HEK293T (cell line): Measurements from ENCODE around the gene GIPC1.

ENCODE experiments used
- CTCF ChIA-PET: fragments of 350-600 bp; formaldehyde crosslinking; extraction: SDS; loops from one replicate; lab custom pipeline; 2021; ENCODE audit warnings: antibody characterized with exemption, inconsistent platforms; lab: Yijun Ruan, JAX
- POLR2A ChIA-PET: fragments of 350-600 bp; formaldehyde crosslinking; extraction: SDS; loops from one replicate; lab custom pipeline; 2020; ENCODE audit warnings: antibody characterized with exemption, inconsistent platforms; lab: Yijun Ruan, JAX
- DNase-seq: peaks from one replicate; pipeline ENCODE4 v3.0.0; 2012; ENCODE audit warnings: mixed read lengths; ENCODE audit errors: extremely low spot score
- ARNT ChIP-seq: fragments of 450-650 bp; IDR thresholded peaks from 2 replicates; pipeline ENCODE4 v1.6.1; 2017; ENCODE audit warnings: mild to moderate bottlenecking
- BHLHE40 ChIP-seq: fragments of 450-650 bp; IDR thresholded peaks from 2 replicates; pipeline ENCODE4 v1.6.1; 2016; ENCODE audit warnings: mild to moderate bottlenecking, moderate library complexity, borderline replicate concordance
- CTBP1 ChIP-seq: fragments of 450-650 bp; IDR thresholded peaks from 2 replicates; pipeline ENCODE4 v1.6.1; 2016; ENCODE audit warnings: borderline replicate concordance
- ELF4 ChIP-seq: fragments of 450-650 bp; IDR thresholded peaks from 2 replicates; pipeline ENCODE4 v1.6.1; 2017; ENCODE audit warnings: antibody characterized with exemption
- FOXA1 ChIP-seq: fragments of 450-650 bp; IDR thresholded peaks from 2 replicates; pipeline ENCODE4 v1.6.1; 2016; ENCODE audit warnings: mild to moderate bottlenecking
- FOXK2 ChIP-seq: fragments of 450-650 bp; IDR thresholded peaks from 2 replicates; pipeline ENCODE4 v1.6.1; 2016; ENCODE audit warnings: mild to moderate bottlenecking
- FOXM1 ChIP-seq: fragments of 450-650 bp; IDR thresholded peaks from 2 replicates; pipeline ENCODE4 v1.6.1; 2017; ENCODE audit warnings: mild to moderate bottlenecking, borderline replicate concordance
- HDGF ChIP-seq: fragments of 450-650 bp; IDR thresholded peaks from 2 replicates; pipeline ENCODE4 v1.6.1; 2017; ENCODE audit warnings: antibody characterized with exemption, borderline replicate concordance
- L3MBTL2 ChIP-seq: fragments of 450-650 bp; conservative IDR thresholded peaks from 2 replicates; pipeline ENCODE4 v1.6.1; 2016; ENCODE audit warnings: mild to moderate bottlenecking
- LEF1 ChIP-seq: fragments of 450-650 bp; IDR thresholded peaks from 2 replicates; pipeline ENCODE4 v1.6.1; 2017; ENCODE audit warnings: mild to moderate bottlenecking, borderline replicate concordance
- NFRKB ChIP-seq: fragments of 450-650 bp; IDR thresholded peaks from 2 replicates; pipeline ENCODE4 v1.6.1; 2016; ENCODE audit warnings: mild to moderate bottlenecking, moderate library complexity
- PKNOX1 ChIP-seq: fragments of 450-650 bp; IDR thresholded peaks from 2 replicates; pipeline ENCODE4 v1.6.1; 2016
- SP1 ChIP-seq: fragments of 450-650 bp; IDR thresholded peaks from 2 replicates; pipeline ENCODE4 v1.6.1; 2017
- SUZ12 ChIP-seq: fragments of 450-650 bp; IDR thresholded peaks from 2 replicates; pipeline ENCODE4 v1.6.1; 2016; ENCODE audit warnings: mild to moderate bottlenecking
- TARDBP ChIP-seq: fragments of 450-650 bp; IDR thresholded peaks from 2 replicates; pipeline ENCODE4 v1.6.1; 2016
- ZNF384 ChIP-seq: fragments of 450-650 bp; IDR thresholded peaks from 2 replicates; pipeline ENCODE4 v1.6.1; 2016

The GIPC1 gene

DNA sequence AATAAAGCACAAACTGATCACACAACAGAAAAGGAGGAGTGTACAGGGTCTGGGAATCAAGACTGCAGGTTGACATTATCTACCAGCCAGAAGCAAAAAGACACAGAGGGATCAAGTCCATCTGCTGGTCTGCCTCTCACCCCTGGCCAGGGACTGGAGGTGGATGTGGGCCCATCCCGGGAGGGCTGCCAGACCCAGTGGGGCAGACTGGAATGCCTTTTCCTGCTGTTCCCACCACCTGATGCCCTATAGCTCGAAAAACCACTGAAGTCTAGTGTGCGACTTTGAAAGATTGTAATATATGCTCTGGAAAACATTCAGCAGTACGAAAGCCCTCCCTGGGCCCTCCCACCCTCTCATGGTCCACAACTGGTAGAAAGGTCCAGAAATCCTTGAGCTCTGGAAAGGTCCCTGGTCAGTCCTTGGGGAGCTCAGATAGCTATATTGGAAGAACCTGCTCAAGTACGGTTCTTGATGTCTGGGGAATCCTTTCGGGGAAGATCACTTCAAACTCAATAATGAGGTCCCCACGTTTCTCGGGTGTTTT lies 19.6 kb upstream of the GIPC1 start:
- TF ChIP-seq SUZ12, result no peak
- TF ChIP-seq FOXK2, result no peak
- TF ChIP-seq ELF4, result no peak
- no peak for TF ChIP-seq ZNF384
- no peak for TF ChIP-seq SP1
- TF ChIP-seq CTBP1, result no peak
- TF ChIP-seq NFRKB, result no peak
- TF ChIP-seq PKNOX1, result no peak
- no peak for DNase-seq
- CTCF ChIA-PET, result no interaction called here
- POLR2A ChIA-PET, result interaction anchor here (0.9 kb wide), 1 partner anchor 41 kb away, joined by 3 read pairs; no protein-coding TSS in a partner anchor

DNA sequence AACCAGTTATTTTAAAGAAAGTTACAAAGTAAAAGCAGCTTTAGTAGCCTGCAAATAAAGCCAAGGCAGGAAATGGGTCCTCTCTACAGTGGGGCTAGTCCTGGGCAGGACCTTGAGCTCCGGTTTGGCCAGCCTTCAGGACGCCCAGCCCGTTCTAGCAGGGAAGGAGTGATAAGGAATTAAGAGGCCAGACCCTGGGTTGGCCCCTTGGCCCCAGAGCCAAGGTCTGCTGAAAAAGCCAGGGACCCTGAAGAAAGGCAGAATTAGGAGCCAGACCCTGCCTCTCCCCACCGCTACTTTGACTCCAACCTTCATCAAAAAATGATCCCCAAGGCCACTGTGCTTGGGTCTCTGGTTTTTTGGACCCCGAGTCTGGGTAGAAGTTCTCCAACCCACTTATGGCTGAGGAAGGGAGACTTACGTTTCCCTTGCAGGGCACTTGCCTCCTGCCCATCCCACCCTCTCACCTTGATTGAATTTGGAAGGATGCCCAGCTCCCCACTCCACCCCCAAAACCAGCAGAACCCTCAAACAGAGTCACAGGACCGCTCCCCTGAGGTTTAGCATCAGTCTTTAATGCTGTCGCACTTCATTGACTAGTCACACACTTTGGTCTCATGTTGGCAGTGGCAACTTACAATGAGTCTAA lies 18.4 kb upstream of the GIPC1 start:
- POLR2A ChIA-PET, result interaction anchor here (1.0 kb wide), 1 partner anchor 1351 kb away, joined by 3 read pairs; no protein-coding TSS in a partner anchor
- CTCF ChIA-PET, result no interaction called here
- no peak for DNase-seq
- TF ChIP-seq FOXK2 (no peak), CTBP1 (no peak)

- ChIA-PET POLR2A (no interaction called here), CTCF (interaction anchor here (1.5 kb wide), 1 partner anchor 9 kb away, joined by 3 read pairs; no protein-coding TSS in a partner anchor)
- DNase-seq, result no peak
- TF ChIP-seq HDGF, result no peak
- no peak for TF ChIP-seq ARNT
- TF ChIP-seq FOXK2, result no peak
- TF ChIP-seq SP1, result no peak
- no peak for TF ChIP-seq PKNOX1
- no peak for TF ChIP-seq TARDBP
- no peak for TF ChIP-seq BHLHE40
- TF ChIP-seq FOXM1, result no peak
- TF ChIP-seq L3MBTL2, result no peak
- no peak for TF ChIP-seq NFRKB
- TF ChIP-seq SUZ12, result no peak
- no peak for TF ChIP-seq ZNF384
These were observed 16.6 kb upstream of the GIPC1 start for GRCh38 chr19:14512406-14512961.

- TF ChIP-seq L3MBTL2 (no peak), SUZ12 (no peak), FOXK2 (no peak), HDGF (no peak), BHLHE40 (no peak), CTBP1 (no peak), LEF1 (no peak), TARDBP (no peak), ELF4 (no peak), NFRKB (no peak), PKNOX1 (no peak), FOXM1 (no peak), FOXA1 (no peak), ZNF384 (no peak), SP1 (no peak), ARNT (no peak)
- no peak for DNase-seq
- ChIA-PET CTCF (no interaction called here), POLR2A (no interaction called here)
These were observed 15.3 kb upstream of the GIPC1 start for GRCh38 chr19:14511229-14511593.

DNA sequence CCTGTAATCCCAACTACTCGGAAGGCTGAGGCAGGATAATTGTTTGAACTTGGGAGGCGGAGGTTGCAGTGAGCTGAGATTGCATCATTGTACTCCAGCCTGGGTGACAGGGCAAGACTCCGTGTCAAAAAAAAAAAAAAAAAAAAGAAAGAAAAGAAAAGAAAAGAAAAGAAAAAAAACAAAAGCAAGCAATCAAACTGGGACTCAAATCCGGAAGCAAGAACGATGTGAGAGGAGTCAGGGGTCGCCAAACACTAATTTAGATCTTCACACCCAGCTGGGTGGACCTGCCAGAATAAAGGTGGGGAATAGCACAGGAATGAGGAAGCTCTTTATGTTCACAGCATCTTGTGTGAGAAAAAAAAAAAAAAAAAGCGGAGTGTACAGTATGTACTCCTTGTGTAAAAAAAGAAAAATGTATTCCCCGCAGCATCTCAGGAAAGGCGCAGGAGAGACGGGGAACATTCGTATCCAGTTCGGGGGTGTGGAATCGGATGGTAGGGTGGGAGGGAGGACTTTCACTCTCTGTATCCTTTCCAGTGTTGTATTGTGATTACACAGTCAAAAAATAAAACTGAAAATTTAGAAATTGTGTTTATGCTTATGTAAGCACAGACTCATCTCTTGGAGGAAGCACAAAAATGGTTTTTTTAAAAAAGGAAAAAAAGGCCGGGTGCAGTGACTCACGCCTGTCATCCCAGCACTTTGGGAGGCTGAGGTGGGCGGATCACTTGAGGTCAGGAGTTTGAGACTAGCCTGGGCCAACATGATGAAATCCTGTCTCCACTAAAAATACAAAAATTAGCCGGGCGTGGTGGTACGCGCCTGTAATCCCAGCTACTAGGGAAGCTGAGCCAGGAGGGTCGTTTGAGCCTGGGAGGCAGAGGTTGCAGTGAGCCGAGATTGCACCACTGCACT lies 14.6 kb upstream of the GIPC1 start:
- TF ChIP-seq ELF4, result no peak
- peak; percentile 75 for TF ChIP-seq ZNF384
- ChIA-PET CTCF (interaction anchor here (0.8 kb wide), 1 partner anchor 13 kb away, joined by 5 read pairs; no protein-coding TSS in a partner anchor), POLR2A (interaction anchor here (6.8 kb wide), 1 partner anchor 8 kb away, joined by 53 read pairs; the partner anchor contains the start of gene DNAJB1)
- DNase-seq, result no peak
